T-helper 1 cell treated with Interleukin-12 subunit alpha and Interleukin-12 subunit beta and Interleukin-4 antibody, amounts not matched to agents 30 μg/mL and 1 μg/mL, for 36 hours (primary cell): Measurements from ENCODE around the gene L3MBTL4.

Experiments
- H3K27ac Mint-ChIP-seq: one replicate; pipeline ENCODE4 v1.8.0; 2021; ENCODE audit warnings: mild to moderate bottlenecking, mixed read lengths
- H3K27me3 Mint-ChIP-seq: one replicate; pipeline ENCODE4 v1.8.0; 2021; ENCODE audit warnings: low read depth, mixed read lengths
- H3K36me3 Mint-ChIP-seq: one replicate; pipeline ENCODE4 v1.8.0; 2021; ENCODE audit warnings: low read depth, mixed read lengths
- H3K4me1 Mint-ChIP-seq: one replicate; pipeline ENCODE4 v1.8.0; 2021; ENCODE audit warnings: low read depth, mixed read lengths
- H3K4me3 Mint-ChIP-seq: one replicate; pipeline ENCODE4 v1.8.0; 2021; ENCODE audit warnings: mild to moderate bottlenecking, moderate library complexity, mixed read lengths
- H3K9me3 Mint-ChIP-seq: one replicate; pipeline ENCODE4 v1.8.0; 2021; ENCODE audit warnings: mixed read lengths

L3MBTL4 gene

GRCh38 chr18:5967666-5968065 lies 447.0 kb downstream of the L3MBTL4 start:
- Mint-ChIP-seq H3K4me1 (peaks cover 2% of the 10 kb centered on the region), H3K27ac (no peak overlapping the region), H3K36me3 (no peaks in the 10 kb centered on the region), H3K4me3 (no peak overlapping the region), H3K9me3 (no peaks in the 10 kb centered on the region), H3K27me3 (no peaks in the 10 kb centered on the region)

DNA sequence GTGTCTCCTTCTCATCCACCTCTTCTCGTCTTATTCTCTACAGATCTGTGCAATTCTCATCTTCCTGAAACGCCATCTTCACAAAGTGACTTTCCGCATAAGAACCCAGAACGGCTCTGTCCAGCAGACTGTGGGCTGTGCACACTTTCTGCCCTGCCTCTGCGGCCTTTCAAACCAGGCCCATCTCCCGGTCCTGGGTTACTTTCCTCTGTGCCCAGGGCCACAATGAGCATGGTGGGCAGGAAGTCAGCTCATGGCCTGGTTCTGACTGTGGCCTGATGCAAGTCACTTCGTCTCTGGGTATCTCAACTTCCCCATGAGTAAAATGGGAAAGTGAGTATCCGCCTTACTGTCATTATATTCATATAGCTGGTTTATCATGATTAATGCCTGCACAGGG lies 447.7 kb downstream of the L3MBTL4 start:
- Mint-ChIP-seq H3K4me3 (no peak overlapping the region), H3K36me3 (no peaks in the 10 kb centered on the region), H3K4me1 (peaks cover 2% of the 10 kb centered on the region), H3K9me3 (no peaks in the 10 kb centered on the region), H3K27ac (no peak overlapping the region), H3K27me3 (no peaks in the 10 kb centered on the region)

- Mint-ChIP-seq H3K27me3 (no peaks in the 10 kb centered on the region), H3K27ac (no peak overlapping the region), H3K4me3 (no peak overlapping the region), H3K4me1 (peaks cover 2% of the 10 kb centered on the region), H3K9me3 (no peaks in the 10 kb centered on the region), H3K36me3 (no peaks in the 10 kb centered on the region)
Measured at GRCh38 chr18:5966514-5966913, 448.2 kb downstream of the L3MBTL4 start.

GRCh38 chr18:5964996-5965395 lies 449.7 kb downstream of the L3MBTL4 start:
- no peaks in the 10 kb centered on the region for H3K9me3 Mint-ChIP-seq
- H3K27me3 Mint-ChIP-seq = no peaks in the 10 kb centered on the region
- H3K4me3 Mint-ChIP-seq = no peak overlapping the region
- H3K27ac Mint-ChIP-seq = no peak overlapping the region
- H3K36me3 Mint-ChIP-seq = no peaks in the 10 kb centered on the region
- H3K4me1 Mint-ChIP-seq = peaks cover 2% of the 10 kb centered on the region

DNA sequence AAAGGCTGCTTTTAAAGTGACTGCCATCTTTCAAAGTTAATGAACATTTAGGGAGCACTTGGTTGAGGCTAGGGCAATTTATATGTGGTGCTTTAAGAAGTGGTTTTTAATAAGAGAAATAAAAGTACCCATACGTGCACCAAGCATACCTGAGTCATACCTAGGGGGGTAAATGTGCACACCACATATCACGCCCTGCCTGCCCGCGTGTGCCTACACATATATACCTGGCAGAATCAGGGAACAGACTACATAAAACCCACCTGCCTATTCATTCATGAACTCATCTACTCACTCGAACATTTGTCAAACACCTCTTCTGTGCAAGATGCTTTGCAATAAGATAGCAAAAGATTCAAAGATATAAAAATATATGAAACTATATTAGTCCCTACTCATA lies 450.1 kb downstream of the L3MBTL4 start:
- H3K27ac Mint-ChIP-seq = no peak overlapping the region
- H3K4me1 Mint-ChIP-seq = no peaks in the 10 kb centered on the region
- no peak overlapping the region for H3K4me3 Mint-ChIP-seq
- no peaks in the 10 kb centered on the region for H3K27me3 Mint-ChIP-seq
- no peaks in the 10 kb centered on the region for H3K9me3 Mint-ChIP-seq
- H3K36me3 Mint-ChIP-seq = no peaks in the 10 kb centered on the region

GRCh38 chr18:5964108-5964507 lies 450.6 kb downstream of the L3MBTL4 start:
- H3K4me1 Mint-ChIP-seq = no peaks in the 10 kb centered on the region
- no peaks in the 10 kb centered on the region for H3K27me3 Mint-ChIP-seq
- H3K4me3 Mint-ChIP-seq = no peak overlapping the region
- no peaks in the 10 kb centered on the region for H3K36me3 Mint-ChIP-seq
- no peak overlapping the region for H3K27ac Mint-ChIP-seq
- no peaks in the 10 kb centered on the region for H3K9me3 Mint-ChIP-seq

DNA sequence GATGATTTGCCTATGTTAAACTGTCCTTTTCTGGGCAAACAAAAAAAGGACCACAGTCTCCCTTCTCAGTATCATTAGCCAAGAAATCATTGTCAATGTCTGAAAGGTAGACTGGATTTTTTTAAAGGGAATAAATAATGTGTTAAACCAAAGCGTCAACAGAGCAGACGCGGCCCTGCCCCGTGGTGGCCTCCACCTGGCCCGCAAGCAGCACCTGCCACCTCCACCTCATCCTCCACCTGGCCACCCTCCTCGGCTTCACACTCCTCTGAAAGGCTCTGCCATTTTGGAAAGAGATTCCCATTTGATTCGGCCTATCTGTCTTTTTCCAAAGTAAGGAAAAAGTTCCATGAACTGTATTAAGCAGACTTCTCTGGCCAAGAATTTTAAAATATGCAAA lies 451.4 kb downstream of the L3MBTL4 start:
- H3K36me3 Mint-ChIP-seq = no peaks in the 10 kb centered on the region
- no peak overlapping the region for H3K27ac Mint-ChIP-seq
- H3K27me3 Mint-ChIP-seq = no peaks in the 10 kb centered on the region
- no peak overlapping the region for H3K4me3 Mint-ChIP-seq
- no peaks in the 10 kb centered on the region for H3K4me1 Mint-ChIP-seq
- H3K9me3 Mint-ChIP-seq = no peaks in the 10 kb centered on the region

GRCh38 chr18:5962362-5962761 lies 452.3 kb downstream of the L3MBTL4 start:
- Mint-ChIP-seq H3K4me3 (no peak overlapping the region), H3K9me3 (no peaks in the 10 kb centered on the region), H3K4me1 (no peaks in the 10 kb centered on the region), H3K36me3 (no peaks in the 10 kb centered on the region), H3K27me3 (no peaks in the 10 kb centered on the region), H3K27ac (no peak overlapping the region)

GRCh38 chr18:5961828-5962150 lies 452.9 kb downstream of the L3MBTL4 start:
- Mint-ChIP-seq H3K9me3 (no peaks in the 10 kb centered on the region), H3K4me1 (no peaks in the 10 kb centered on the region), H3K27me3 (no peaks in the 10 kb centered on the region), H3K4me3 (no peak overlapping the region), H3K27ac (no peak overlapping the region), H3K36me3 (no peaks in the 10 kb centered on the region)

GRCh38 chr18:5961097-5961827 lies 453.4 kb downstream of the L3MBTL4 start:
- H3K9me3 Mint-ChIP-seq = no peaks in the 10 kb centered on the region
- no peak overlapping the region for H3K27ac Mint-ChIP-seq
- no peak overlapping the region for H3K4me3 Mint-ChIP-seq
- H3K36me3 Mint-ChIP-seq = no peaks in the 10 kb centered on the region
- no peaks in the 10 kb centered on the region for H3K4me1 Mint-ChIP-seq
- no peaks in the 10 kb centered on the region for H3K27me3 Mint-ChIP-seq

DNA sequence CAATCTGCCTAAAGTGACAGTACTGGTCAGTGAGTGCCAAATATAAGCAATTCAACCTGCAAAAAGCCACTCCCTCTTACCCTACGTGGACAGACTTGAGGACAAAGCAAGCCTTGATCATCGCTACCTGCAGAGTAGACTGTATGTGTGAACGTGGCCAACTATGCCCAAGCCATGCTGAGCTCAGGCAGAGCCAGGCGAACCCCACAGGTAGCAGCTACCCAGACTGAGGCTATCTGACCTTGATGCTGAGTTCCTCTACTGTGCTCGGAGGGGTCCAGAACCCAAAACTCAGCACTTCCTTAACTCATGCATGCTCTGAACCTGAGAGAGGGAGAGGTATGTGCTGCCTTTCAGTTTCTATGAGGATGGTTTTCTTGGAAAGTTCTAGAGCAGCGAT lies 455.9 kb downstream of the L3MBTL4 start:
- Mint-ChIP-seq H3K27ac (no peak overlapping the region), H3K27me3 (no peaks in the 10 kb centered on the region), H3K4me1 (no peaks in the 10 kb centered on the region), H3K9me3 (no peaks in the 10 kb centered on the region), H3K36me3 (no peaks in the 10 kb centered on the region), H3K4me3 (no peak overlapping the region)

DNA sequence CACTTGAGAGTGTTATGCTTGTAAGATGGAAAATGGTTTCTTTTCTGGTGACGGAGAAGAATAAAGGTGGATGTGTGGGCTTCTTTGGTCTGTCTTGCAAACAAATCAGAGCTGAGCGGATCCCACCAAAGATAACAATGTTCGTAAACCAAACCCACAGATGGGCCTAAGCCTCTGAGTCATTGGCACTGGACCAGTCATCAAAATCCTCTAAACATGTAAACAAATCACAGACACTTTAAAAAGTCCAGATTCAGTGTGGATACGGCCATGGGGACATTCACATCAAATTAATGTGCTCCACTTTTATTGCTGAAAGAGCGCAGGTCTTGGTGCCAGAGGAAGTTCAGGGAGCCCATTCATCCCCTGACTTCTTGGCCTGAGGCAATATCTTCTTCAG lies 458.9 kb downstream of the L3MBTL4 start:
- Mint-ChIP-seq H3K27ac (no peak overlapping the region), H3K9me3 (no peaks in the 10 kb centered on the region), H3K4me1 (no peaks in the 10 kb centered on the region), H3K4me3 (no peak overlapping the region), H3K36me3 (no peaks in the 10 kb centered on the region), H3K27me3 (no peaks in the 10 kb centered on the region)

DNA sequence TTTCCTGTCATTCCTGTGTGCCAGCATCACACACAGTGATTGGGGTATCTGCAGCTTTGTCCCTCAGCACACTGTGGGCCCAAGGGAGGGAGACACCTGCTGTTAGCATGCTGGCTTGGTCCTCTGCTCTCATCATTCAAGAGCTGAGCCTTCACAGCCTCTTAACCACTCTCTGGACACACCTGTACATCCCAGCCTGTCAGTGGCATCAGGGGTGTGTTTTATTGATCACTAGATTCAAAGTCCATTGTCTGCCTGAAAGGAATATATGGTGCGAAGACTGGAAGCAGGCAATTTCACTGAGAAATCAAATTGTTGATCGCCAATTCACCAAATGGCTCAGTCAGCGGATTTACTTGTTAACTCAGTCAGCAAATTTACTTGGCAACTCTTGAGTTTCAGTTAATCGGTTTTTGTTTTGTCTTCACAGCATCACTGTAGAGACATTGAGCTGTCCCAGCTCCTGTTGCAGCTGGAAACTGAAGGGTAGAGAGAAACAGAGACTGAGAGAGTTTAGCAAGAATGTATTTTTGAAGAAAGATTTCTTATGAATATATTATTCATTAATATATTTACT lies 463.1 kb downstream of the L3MBTL4 start:
- H3K4me3 Mint-ChIP-seq = no peak overlapping the region
- no peaks in the 10 kb centered on the region for H3K36me3 Mint-ChIP-seq
- no peaks in the 10 kb centered on the region for H3K27me3 Mint-ChIP-seq
- no peak overlapping the region for H3K27ac Mint-ChIP-seq
- no peaks in the 10 kb centered on the region for H3K9me3 Mint-ChIP-seq
- no peaks in the 10 kb centered on the region for H3K4me1 Mint-ChIP-seq

DNA sequence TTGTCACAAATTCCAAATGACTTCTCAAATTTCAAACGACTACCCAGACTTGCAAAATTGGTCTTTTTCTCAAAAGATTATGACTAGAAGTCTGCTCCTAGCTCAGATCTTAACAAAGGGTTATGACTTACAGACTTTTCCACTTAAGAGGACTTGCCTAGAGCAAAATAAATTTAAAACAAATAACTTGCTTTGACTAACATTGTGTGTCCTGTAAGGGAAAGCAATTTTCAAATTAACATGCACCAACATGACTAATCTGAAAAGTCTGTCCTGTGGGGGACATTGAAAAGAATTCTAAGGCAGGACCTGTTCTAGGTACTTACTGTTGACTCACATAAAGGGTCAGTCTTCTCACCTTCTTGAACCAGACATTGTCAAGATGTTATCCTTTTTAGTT lies 465.9 kb downstream of the L3MBTL4 start:
- no peaks in the 10 kb centered on the region for H3K9me3 Mint-ChIP-seq
- H3K4me1 Mint-ChIP-seq = no peaks in the 10 kb centered on the region
- H3K27me3 Mint-ChIP-seq = peaks cover 3% of the 10 kb centered on the region

GRCh38 chr18:5948237-5948636 lies 466.5 kb downstream of the L3MBTL4 start:
- Mint-ChIP-seq H3K9me3 (no peaks in the 10 kb centered on the region), H3K4me1 (no peaks in the 10 kb centered on the region), H3K27ac (no peak overlapping the region), H3K4me3 (no peak overlapping the region), H3K36me3 (no peaks in the 10 kb centered on the region), H3K27me3 (peaks cover 7% of the 10 kb centered on the region)

More for the DNA sequence above, 465.9 kb downstream of the L3MBTL4 start:
- Mint-ChIP-seq H3K27ac (no peak overlapping the region), H3K4me3 (no peak overlapping the region), H3K36me3 (no peaks in the 10 kb centered on the region)

DNA sequence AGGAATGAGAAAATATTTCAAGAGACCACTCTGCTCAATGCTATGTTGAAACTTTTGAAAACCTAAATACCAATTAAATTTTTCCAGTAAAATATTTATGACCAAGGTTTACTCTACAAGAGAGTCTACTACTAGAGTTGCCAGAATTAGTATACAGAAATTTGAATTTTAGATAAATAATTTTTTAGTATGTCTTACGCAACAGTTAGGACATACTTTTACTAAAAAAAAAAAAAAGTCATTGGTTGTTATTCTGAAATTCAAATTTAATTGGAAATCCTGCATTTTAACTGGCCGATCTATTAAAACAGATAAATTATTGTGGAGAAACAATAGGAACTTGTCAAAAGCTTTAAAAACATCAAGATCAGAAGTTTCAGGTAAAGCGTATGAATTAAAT lies 470.3 kb downstream of the L3MBTL4 start:
- Mint-ChIP-seq H3K9me3 (no peaks in the 10 kb centered on the region), H3K4me3 (no peak overlapping the region), H3K36me3 (no peaks in the 10 kb centered on the region), H3K27ac (no peak overlapping the region), H3K27me3 (peaks cover 10% of the 10 kb centered on the region), H3K4me1 (no peaks in the 10 kb centered on the region)
